SK-N-SH treated with all-trans-retinoic acid at 6 μM for 48 hours (cell line): ENCODE results near the gene PTTG1IP2.

Source experiments
- ARNTL ChIP-seq: fragments of 450-650 bp; formaldehyde crosslinking; IDR thresholded peaks from 2 replicates; pipeline ENCODE4 v1.5.0; 2020; ENCODE audit warnings: low read depth, mild to moderate bottlenecking, moderate library complexity, borderline replicate concordance
- CREB5 ChIP-seq: fragments of 250-450 bp; sonication (Bioruptor Pico); IDR thresholded peaks from 2 replicates; pipeline ENCODE4 v1.5.1; 2020; ENCODE audit warnings: low read depth, mild to moderate bottlenecking, moderate library complexity
- GLIS3 ChIP-seq: fragments of 250-450 bp; sonication (Bioruptor Pico); IDR thresholded peaks from 2 replicates; pipeline ENCODE4 v1.5.0; 2020; ENCODE audit warnings: mild to moderate bottlenecking, moderate library complexity
- ISL1 ChIP-seq: fragments of 250-450 bp; sonication (Bioruptor Pico); IDR thresholded peaks from 2 replicates; pipeline ENCODE4 v2.1.2; 2022; ENCODE audit warnings: mild to moderate bottlenecking, moderate library complexity
- RARB ChIP-seq: fragments of 250-450 bp; sonication (Bioruptor Pico); IDR thresholded peaks from 2 replicates; pipeline ENCODE4 v1.8.0; 2021; ENCODE audit warnings: mild to moderate bottlenecking, moderate library complexity
- ZNF8 ChIP-seq: fragments of 450-650 bp; formaldehyde crosslinking; IDR thresholded peaks from 2 replicates; pipeline ENCODE4 v1.5.0; 2020; ENCODE audit warnings: mild to moderate bottlenecking, moderate library complexity
- TF ChIP-seq, protein P1 (sequence below): fragments of 250-450 bp; sonication (Bioruptor Pico); IDR thresholded peaks from 2 replicates; pipeline ENCODE4 v1.8.0; 2021; ENCODE audit warnings: low read depth, mild to moderate bottlenecking, moderate library complexity, borderline replicate concordance
- TF ChIP-seq, protein P2 (sequence below): fragments of 250-450 bp; sonication (Bioruptor Pico); IDR thresholded peaks from 2 replicates; pipeline ENCODE4 v1.5.0; 2020; ENCODE audit warnings: mild to moderate bottlenecking, moderate library complexity

- TF ChIP-seq, protein P1, sequence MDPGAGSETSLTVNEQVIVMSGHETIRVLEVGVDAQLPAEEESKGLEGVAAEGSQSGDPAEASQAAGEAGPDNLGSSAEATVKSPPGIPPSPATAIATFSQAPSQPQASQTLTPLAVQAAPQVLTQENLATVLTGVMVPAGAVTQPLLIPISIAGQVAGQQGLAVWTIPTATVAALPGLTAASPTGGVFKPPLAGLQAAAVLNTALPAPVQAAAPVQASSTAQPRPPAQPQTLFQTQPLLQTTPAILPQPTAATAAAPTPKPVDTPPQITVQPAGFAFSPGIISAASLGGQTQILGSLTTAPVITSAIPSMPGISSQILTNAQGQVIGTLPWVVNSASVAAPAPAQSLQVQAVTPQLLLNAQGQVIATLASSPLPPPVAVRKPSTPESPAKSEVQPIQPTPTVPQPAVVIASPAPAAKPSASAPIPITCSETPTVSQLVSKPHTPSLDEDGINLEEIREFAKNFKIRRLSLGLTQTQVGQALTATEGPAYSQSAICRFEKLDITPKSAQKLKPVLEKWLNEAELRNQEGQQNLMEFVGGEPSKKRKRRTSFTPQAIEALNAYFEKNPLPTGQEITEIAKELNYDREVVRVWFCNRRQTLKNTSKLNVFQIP (CRISPR knock-in tag): no peak
- no peak for TF ChIP-seq RARB
- TF ChIP-seq ARNTL (CRISPR knock-in tag): no peak
- TF ChIP-seq, protein P2, sequence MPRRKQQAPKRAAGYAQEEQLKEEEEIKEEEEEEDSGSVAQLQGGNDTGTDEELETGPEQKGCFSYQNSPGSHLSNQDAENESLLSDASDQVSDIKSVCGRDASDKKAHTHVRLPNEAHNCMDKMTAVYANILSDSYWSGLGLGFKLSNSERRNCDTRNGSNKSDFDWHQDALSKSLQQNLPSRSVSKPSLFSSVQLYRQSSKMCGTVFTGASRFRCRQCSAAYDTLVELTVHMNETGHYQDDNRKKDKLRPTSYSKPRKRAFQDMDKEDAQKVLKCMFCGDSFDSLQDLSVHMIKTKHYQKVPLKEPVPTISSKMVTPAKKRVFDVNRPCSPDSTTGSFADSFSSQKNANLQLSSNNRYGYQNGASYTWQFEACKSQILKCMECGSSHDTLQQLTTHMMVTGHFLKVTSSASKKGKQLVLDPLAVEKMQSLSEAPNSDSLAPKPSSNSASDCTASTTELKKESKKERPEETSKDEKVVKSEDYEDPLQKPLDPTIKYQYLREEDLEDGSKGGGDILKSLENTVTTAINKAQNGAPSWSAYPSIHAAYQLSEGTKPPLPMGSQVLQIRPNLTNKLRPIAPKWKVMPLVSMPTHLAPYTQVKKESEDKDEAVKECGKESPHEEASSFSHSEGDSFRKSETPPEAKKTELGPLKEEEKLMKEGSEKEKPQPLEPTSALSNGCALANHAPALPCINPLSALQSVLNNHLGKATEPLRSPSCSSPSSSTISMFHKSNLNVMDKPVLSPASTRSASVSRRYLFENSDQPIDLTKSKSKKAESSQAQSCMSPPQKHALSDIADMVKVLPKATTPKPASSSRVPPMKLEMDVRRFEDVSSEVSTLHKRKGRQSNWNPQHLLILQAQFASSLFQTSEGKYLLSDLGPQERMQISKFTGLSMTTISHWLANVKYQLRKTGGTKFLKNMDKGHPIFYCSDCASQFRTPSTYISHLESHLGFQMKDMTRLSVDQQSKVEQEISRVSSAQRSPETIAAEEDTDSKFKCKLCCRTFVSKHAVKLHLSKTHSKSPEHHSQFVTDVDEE: no peak
- no peak for TF ChIP-seq CREB5
- no peak for TF ChIP-seq ZNF8 (CRISPR knock-in tag)
- no peak for TF ChIP-seq GLIS3 (CRISPR knock-in tag)
- TF ChIP-seq ISL1 (CRISPR knock-in tag): no peak
Observed at GRCh38 chr7:90484706-90485105, 15.3 kb downstream of the PTTG1IP2 start.
